Measurements from ENCODE around the gene HSF5. TPM values are rescaled to one million over a fixed set of nuclear protein-coding genes. Genes with fewer than 3 reads are reported as not detected.

HSF5 gene
- total and polyA plus RNA-seq, 2 donors (not counting 3 experiments of a cell fraction or from before 2014, with no cell fraction given) = 0.03 TPM; not detected in 1

DNA sequence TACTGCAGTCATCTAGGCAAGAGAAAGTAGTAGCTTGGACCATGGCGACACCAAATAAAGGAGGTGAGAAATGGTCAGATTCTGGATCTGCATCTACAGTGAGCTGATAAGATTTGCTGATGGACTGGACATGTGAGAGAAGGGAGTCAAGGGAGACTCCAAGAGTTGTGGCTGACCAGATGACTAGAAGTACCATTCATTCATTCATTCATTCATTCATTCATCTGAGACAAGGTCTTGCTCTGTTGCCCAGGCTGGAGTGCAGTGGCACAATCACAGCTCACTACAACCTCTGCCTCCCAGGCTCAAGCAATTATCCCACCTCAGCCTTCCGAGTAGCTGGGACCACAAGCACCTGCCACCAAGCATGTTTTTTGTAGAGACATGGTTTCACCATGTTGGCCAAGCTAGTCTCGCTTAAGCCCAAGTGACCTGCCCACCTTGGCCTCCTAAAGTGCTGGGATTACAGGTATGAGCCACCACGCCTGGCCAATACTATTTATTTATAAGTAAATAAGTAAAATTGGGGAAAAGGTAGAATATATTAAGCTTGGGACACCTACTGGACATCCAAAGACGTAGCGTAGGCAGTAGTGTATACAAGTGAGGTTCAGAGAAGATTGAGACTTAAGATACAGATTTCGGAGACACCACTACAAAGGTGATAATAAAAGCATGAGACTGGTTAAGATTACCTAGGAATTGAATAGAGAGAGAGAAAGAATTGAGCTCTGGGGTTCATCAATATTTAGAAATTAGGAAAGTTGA lies 55.2 kb downstream of the HSF5 start:
- Histone ChIP-seq H4K20me1 (replicated peaks; ENCODE audit: control insufficient read depth, extremely low read depth, insufficient read depth, low read length) (no peaks in the 10 kb centered on the region), H3K4me2 (ENCODE audit: insufficient read depth, low read length) (no peak overlapping the region), H3K27ac (ENCODE audit: insufficient read depth, low read depth, low read length) (no peak overlapping the region), H3K9me1 (replicated peaks; ENCODE audit: control insufficient read depth, extremely low read depth, insufficient read depth, low read length) (no peaks in the 10 kb centered on the region), H3K27me3 (ENCODE audit: control insufficient read depth in 2 of 2, insufficient read depth in 2 of 2, low read length in 2 of 2) (peaks cover 4% of the 10 kb centered on the region in 2 experiments), H3K9me3 (replicated peaks; ENCODE audit: control insufficient read depth, insufficient read depth, low read length) (no peaks in the 10 kb centered on the region), H2AFZ (ENCODE audit: low read depth, low read length) (no peak overlapping the region), H3K4me3 (replicated peaks in 1 of 3; ENCODE audit: insufficient read depth in 1 of 3, low read depth in 1 of 3, low read length in 3 of 3) (no peak overlapping the region), H3K4me1 (ENCODE audit: control insufficient read depth, extremely low read depth, insufficient read depth, low read length) (no peaks in the 10 kb centered on the region), H3K36me3 (ENCODE audit: control insufficient read depth in 2 of 2, extremely low read depth in 1 of 2, insufficient read depth in 2 of 2, low read length in 2 of 2) (no peaks in the 10 kb centered on the region), H3K9ac (replicated peaks; ENCODE audit: extremely low read depth, insufficient read depth, low read length) (no peak overlapping the region), H3K79me2 (ENCODE audit: control insufficient read depth, insufficient read depth, low read length) (no peaks in the 10 kb centered on the region)
- FAIRE-seq (no peak), DNase-seq (ENCODE audit: low read depth, low spot score) (no peak)
- BruUV-seq (replicated peaks) = no TSS peak
- dilution Hi-C loops (cut with MboI; ENCODE audit: extremely low pct_ligation_motif_present, low sequenced_read_pairs) (no loop called here), intact Hi-C loops (cut with micrococcal nuclease) (no loop called here)
- ChIA-PET CTCF (interaction anchor here (0.6 to 1.9 kb wide), 7 partner anchors 10 to 129 kb away, joined by 3 to 8 read pairs (median 5); partner anchors contain the start of genes RNF43 and SUPT4H1), POLR2A (no interaction called here)
- TF ChIP-seq EZH2 (IDR thresholded peaks at IDR 0.05; ENCODE audit: borderline replicate concordance, low read depth, low read length, severe bottlenecking) = no peak
- TF ChIP-seq MYC (IDR thresholded peaks at IDR 0.05; ENCODE audit: low read depth, low read length) = no peak
- no peak for TF ChIP-seq FOS (IDR thresholded peaks at IDR 0.05; ENCODE audit: borderline replicate concordance, insufficient read depth, low read length)
- TF ChIP-seq, protein P1, sequence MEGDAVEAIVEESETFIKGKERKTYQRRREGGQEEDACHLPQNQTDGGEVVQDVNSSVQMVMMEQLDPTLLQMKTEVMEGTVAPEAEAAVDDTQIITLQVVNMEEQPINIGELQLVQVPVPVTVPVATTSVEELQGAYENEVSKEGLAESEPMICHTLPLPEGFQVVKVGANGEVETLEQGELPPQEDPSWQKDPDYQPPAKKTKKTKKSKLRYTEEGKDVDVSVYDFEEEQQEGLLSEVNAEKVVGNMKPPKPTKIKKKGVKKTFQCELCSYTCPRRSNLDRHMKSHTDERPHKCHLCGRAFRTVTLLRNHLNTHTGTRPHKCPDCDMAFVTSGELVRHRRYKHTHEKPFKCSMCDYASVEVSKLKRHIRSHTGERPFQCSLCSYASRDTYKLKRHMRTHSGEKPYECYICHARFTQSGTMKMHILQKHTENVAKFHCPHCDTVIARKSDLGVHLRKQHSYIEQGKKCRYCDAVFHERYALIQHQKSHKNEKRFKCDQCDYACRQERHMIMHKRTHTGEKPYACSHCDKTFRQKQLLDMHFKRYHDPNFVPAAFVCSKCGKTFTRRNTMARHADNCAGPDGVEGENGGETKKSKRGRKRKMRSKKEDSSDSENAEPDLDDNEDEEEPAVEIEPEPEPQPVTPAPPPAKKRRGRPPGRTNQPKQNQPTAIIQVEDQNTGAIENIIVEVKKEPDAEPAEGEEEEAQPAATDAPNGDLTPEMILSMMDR (IDR thresholded peaks at IDR 0.05; ENCODE audit: extremely low read depth in 1 of 2, insufficient read depth in 1 of 2, low read depth in 1 of 2, low read length in 2 of 2) = no peak
- no peak for TF ChIP-seq JUN (IDR thresholded peaks at IDR 0.05; ENCODE audit: borderline replicate concordance, insufficient read depth, insufficient read length, low read depth)
- no peak for TF ChIP-seq POLR2AphosphoS5 (IDR thresholded peaks at IDR 0.05; ENCODE audit: insufficient read depth, low read depth, low read length)
- TF ChIP-seq, protein P2, sequence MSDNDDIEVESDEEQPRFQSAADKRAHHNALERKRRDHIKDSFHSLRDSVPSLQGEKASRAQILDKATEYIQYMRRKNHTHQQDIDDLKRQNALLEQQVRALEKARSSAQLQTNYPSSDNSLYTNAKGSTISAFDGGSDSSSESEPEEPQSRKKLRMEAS (IDR thresholded peaks at IDR 0.05; ENCODE audit: insufficient read depth, insufficient read length) = no peak
- no peak for TF ChIP-seq POLR2A (IDR thresholded peaks at IDR 0.05; ENCODE audit: low read depth, low read length)
